Jurkat, Clone E6-1 (cell line): ENCODE measurements around the gene MRGPRX2.

Experiments used
- DNase-seq: peaks from one replicate; pipeline ENCODE4 v3.0.0-alpha.2; 2011; ENCODE audit warnings: low read depth, low spot score
- H3K4me3 ChIP-seq: 2 replicates; pipeline ENCODE4 v1.5.1; 2011; ENCODE audit warnings: mild to moderate bottlenecking, low read length, control low read depth, moderate library complexity

MRGPRX2 gene

GRCh38 chr11:19077965-19078364 lies 17.4 kb upstream of the MRGPRX2 start:
- DNase-seq: no peak
- H3K4me3 ChIP-seq: no peak overlapping the region

DNA sequence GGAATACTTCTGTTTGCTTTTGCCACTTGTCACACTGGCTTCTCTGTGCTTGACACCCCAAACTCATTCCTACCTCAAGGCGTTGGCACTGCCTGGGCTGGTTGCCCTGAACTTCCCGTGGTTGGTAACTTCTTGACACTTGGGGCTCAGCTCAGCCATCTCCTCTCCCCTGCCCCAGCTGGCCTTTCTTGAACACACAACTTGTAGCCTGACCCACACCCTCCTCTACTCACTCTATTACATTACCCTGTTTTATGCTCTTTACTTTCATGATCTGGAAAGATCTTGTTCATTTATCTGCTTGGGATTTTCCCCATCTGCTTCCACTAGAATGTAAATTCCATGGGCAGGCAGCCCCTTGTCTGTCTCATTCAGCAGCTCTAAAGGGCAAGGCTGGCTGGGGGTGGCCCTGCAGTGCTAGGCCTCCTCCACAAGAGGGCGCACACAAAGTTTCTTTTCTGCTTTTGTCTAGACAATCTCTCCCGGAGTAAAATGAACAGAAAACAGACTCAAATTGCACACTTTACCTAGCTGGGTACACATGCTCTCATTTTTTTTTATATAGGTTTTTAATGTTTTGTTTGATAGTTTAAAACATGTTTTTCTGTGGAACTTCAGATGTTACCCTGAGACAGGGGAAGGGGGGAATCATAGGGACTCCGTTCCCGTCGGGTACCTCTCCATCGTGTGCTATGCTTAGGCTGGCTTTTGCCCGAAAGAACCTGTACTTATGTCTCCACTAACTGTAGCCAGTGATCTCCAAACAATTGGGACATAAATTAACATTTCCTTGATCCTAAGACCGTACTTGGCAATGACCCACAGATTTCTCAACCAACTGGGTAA lies 16.4 kb upstream of the MRGPRX2 start:
- DNase-seq: peak; percentile 21
- no peak overlapping the region for H3K4me3 ChIP-seq

- H3K4me3 ChIP-seq: no peak overlapping the region
- DNase-seq: no peak
Observed at GRCh38 chr11:19075636-19076035, 15.1 kb upstream of the MRGPRX2 start.

DNA sequence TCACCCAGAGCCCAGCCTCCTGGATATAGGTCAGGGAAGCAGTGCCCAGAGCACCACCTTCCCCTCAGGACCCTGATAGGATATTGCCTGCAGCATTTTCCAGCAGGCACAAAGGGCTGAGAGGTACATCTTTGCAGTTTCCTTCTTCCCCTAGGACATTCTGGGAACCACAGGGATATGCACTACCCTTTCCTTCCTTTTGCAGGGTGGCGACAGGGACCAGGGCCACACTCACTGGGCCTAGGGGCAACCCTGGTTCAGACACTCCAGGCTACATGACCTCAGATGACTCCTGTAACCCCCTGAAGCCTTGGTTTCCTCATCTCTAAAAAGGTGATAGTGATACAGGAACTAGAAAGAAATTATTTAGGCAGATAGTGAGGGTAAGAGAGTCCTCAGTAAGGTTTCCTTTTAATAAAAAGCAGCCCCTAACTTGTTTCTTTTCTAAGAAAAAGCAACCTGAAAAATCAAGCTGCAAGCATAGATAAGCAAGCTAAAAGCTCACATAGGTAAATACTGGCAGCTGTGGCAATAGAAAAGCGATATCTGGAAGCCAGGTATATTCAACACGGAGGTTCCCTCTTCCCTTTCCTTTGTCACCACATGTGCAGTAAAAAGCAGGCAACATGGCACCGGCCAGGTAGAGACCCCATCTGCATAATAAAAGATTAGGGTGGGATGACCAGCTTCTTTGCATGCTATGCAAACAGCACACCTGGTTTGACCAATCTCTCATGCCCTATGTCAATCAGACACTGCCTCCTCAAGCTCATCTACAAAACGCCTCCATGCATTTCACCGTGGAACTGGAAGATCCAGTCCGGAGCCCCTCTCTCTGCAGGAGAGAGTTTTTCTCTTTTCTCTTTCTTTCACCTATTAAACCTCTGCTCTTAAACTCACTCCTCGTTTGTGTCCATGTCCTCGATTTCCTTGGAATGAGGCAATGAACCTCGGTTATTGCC lies 13.2 kb upstream of the MRGPRX2 start:
- no peak for DNase-seq
- no peak overlapping the region for H3K4me3 ChIP-seq

GRCh38 chr11:19072464-19072863 lies 11.9 kb upstream of the MRGPRX2 start:
- DNase-seq: no peak
- H3K4me3 ChIP-seq: no peak overlapping the region

DNA sequence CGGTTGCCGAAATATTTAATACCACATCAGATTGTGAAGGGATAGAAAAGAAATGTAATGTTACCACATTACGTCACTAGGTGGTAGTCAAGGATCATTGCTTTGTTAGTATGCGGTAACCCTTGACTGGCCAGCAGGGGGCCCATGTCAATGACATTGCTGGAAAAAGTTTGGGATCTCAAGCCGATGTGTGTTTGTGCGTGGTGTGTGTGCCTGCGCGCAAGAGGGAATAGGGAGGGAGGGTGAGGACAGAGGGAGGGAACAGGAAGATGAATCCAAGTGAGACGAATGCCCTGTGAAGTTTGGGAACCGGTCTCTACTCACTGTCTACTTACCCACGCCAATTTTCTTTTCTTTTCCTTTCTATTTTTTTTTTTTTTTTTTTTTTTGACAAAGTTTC lies 10.7 kb upstream of the MRGPRX2 start:
- no peak overlapping the region for H3K4me3 ChIP-seq
- DNase-seq: peak; percentile 81

- DNase-seq: no peak
- no peak overlapping the region for H3K4me3 ChIP-seq
Observed at GRCh38 chr11:19059833-19060232, 684 bp downstream of the MRGPRX2 start.

DNA sequence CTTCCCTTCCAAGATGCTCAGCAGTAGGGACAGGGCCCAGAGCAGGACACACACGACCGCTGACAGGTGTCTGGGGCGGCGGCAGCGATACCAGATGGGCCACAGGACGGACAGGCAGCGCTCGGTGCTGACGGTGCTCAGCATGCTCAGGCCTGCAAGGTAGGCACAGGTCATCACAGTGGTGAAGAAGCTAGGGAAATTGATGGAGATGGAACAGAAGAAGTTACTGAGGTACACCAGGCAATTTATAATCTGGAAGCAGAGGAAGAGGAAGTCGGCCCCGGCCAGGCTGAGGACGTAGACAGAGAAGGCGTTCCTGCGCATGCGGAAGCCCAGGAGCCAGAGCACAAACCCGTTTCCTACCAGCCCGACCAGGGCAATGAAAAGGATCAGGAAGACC lies 4.6 kb downstream of the MRGPRX2 start:
- H3K4me3 ChIP-seq: no peak overlapping the region
- DNase-seq: no peak

DNA sequence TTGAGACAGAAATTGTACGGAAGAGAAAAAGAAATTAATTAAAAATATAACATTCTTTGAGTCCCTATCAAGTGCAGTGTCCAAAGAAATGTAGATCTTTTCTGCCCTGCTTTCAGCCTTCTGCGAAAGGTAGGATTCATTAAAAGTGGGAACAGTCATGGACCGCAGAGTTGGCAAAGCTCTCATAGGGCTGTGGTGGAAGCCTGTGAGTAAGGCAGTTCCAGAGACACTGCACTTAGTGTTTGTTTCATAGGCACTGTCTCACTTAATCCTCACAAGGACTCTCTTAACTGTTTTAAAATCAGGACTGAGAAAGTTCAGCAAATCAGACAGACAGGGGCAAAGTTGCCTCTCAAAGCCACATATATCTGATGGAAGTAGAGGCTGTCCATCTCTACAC lies 5.5 kb downstream of the MRGPRX2 start:
- DNase-seq: no peak
- no peak overlapping the region for H3K4me3 ChIP-seq

GRCh38 chr11:19053909-19054308 lies 6.6 kb downstream of the MRGPRX2 start:
- no peak overlapping the region for H3K4me3 ChIP-seq
- no peak for DNase-seq

DNA sequence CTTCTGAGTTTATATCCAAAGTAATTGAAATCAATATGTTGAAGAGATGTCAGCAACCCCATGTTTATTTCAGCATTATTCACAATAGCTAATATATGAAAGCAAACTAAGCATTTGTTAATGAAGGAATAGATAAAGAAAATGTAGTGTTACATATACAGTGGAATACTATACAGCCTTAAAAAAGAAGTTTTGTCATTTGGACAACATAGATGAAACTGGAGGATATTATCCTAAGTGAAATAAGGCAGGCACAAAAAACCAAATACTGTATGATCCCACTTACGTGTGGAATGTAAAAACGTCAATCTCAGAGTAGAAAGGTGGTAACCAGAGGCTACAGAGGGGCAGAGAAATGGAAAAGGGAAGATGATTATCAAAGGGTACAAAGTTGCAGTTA lies 10.2 kb downstream of the MRGPRX2 start:
- H3K4me3 ChIP-seq: no peak overlapping the region
- DNase-seq: no peak

DNA sequence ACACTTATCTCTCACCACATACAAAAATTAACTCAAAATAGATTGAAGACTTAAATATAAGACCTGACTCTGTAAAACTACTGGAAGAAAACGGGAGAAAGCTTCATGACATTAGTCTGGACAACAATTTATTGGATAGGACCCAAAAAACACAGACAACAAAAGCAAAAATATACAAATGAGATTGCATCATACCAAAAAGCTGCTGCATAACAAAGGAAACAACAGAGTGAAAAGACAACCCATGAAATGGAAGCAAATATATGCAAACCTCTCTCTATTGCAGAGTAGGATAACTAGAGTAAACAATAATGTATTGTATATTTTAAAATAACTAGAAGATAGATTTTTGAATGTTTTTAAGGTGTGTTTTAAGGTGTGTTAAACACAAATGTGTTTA lies 11.2 kb downstream of the MRGPRX2 start:
- H3K4me3 ChIP-seq: no peak overlapping the region
- no peak for DNase-seq

DNA sequence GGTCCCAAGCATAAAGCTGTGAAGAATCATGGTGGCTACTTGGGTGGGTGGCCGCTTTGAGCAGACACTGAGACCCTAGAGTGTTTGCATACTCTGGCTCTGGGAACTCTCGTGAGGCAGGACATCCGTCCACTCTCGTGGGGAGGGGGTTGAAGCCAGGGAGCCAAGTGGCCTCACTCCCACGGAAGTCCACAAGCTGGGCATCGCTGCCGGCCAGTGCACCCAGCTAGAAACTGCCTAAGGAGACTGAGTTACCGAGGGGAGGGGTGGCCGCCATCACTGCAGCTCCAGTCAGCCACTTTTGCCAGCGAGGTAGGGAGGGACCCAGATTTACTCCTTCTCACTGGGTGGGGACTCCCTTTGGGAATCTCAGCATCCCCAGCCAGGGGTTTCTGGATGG lies 20.5 kb downstream of the MRGPRX2 start:
- H3K4me3 ChIP-seq: no peak overlapping the region

GRCh38 chr11:19039409-19039808 lies 21.1 kb downstream of the MRGPRX2 start:
- no peak for DNase-seq
- no peak overlapping the region for H3K4me3 ChIP-seq

More for the DNA sequence above, 20.5 kb downstream of the MRGPRX2 start:
- no peak for DNase-seq

DNA sequence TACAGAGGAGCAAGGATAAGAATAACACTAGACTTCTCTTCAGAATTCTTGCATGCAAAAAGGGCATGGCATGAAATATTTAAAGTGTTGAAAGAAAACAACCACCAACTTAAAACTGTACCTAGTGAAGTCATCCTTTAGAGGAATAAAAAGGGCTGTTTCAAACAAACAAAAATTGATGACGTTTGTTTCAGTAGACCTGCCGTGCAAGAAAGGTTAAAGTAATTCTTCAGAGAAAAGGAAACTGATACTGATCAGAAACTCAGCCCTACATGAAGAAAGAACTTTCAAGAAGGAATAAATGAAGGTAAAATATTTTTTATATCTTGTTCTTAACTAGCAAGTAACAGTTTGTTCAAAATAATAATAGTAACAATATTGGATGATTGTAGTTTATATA lies 27.5 kb downstream of the MRGPRX2 start:
- H3K4me3 ChIP-seq: no peak overlapping the region
- no peak for DNase-seq

- no peak for DNase-seq
- H3K4me3 ChIP-seq: no peak overlapping the region
Observed at GRCh38 chr11:19027829-19028595, 32.5 kb downstream of the MRGPRX2 start.

DNA sequence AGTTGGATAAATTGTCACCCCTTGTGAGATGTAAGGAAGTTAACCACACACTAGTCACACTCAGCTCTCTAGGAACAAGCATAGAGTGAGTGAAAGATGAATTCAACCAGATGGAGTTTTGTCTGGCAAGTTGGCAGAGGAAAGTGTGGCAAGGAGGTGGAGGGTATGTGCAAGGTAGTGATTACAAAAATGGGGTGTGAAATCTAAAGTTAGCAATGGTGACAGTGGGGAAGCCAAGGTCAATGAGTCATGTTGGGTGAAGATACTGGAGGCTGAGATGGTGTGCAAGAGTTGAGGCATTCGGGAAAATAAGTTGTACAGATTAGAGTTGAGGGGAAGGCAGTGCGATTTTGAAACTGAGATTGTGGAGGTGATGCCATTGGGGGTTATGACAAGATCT lies 33.7 kb downstream of the MRGPRX2 start:
- no peak overlapping the region for H3K4me3 ChIP-seq
- no peak for DNase-seq

- no peak for DNase-seq
- no peak overlapping the region for H3K4me3 ChIP-seq
Observed at GRCh38 chr11:19025481-19026406, 34.8 kb downstream of the MRGPRX2 start.
